K562 (cell line): ENCODE data around the gene GMNN. TPM values are rescaled to one million over a fixed set of nuclear protein-coding genes. Genes with fewer than 3 reads are reported as not detected.

ENCODE experiments used
- FOXA3 ChIP-seq, 2 experiments: fragments of 450-650 bp in 1 of 2; sonication (generic) in 1 of 2; formaldehyde crosslinking; IDR thresholded peaks in 1 of 2; conservative IDR thresholded peaks in 1 of 2; 2 replicates each; pipeline versions ENCODE4 v1.4.0 to v1.8.0; 2020 to 2022; ENCODE audit warnings: mild to moderate bottlenecking in 2 of 2, missing genetic modification reagents in 1 of 2
- MYBL2 ChIP-seq, 2 experiments: fragments of 450-650 bp in 1 of 2; sonication (generic) in 1 of 2; formaldehyde crosslinking in 1 of 2; IDR thresholded peaks; 2 replicates each; pipeline versions ENCODE4 v1.6.1 to v1.8.1; 2017 to 2022; ENCODE audit warnings: borderline replicate concordance in 1 of 2, inconsistent platforms in 1 of 2, low read depth in 1 of 2, mild to moderate bottlenecking in 1 of 2, missing genetic modification reagents in 1 of 2, moderate library complexity in 1 of 2
- NCOA1 ChIP-seq: fragments of 450-650 bp; IDR thresholded peaks from 2 replicates; pipeline ENCODE4 v1.6.1; 2016; ENCODE audit warnings: low read depth
- NFIX ChIP-seq: fragments of 250-450 bp; sonication (Bioruptor Pico); IDR thresholded peaks from 2 replicates; pipeline ENCODE4 v1.4.0; 2020; ENCODE audit warnings: low read depth, mild to moderate bottlenecking, moderate library complexity
- PTTG1 ChIP-seq: fragments of 450-650 bp; IDR thresholded peaks from 2 replicates; pipeline ENCODE4 v1.6.1; 2016; ENCODE audit warnings: low read depth, mild to moderate bottlenecking, missing genetic modification characterization, missing compliant biosample characterization
- SFPQ ChIP-seq: fragments of 200-400 bp; formaldehyde crosslinking; IDR thresholded peaks from 2 replicates; pipeline ENCODE4 v1.6.1; 2017; ENCODE audit warnings: mild to moderate bottlenecking, low read depth, low read length, moderate library complexity
- SMARCA4 ChIP-seq: fragments of 450-650 bp; IDR thresholded peaks from 2 replicates; pipeline ENCODE4 v1.6.1; 2016
- U2AF1 ChIP-seq: fragments of 200-400 bp; formaldehyde crosslinking; optimal IDR thresholded peaks from 2 replicates; pipeline ENCODE3; 2017; ENCODE audit warnings: mild to moderate bottlenecking, low read depth, low read length, moderate library complexity
- ZSCAN32 ChIP-seq: fragments of 450-650 bp; formaldehyde crosslinking; IDR thresholded peaks from 2 replicates; pipeline ENCODE4 v1.4.0; 2020; ENCODE audit warnings: mild to moderate bottlenecking, moderate library complexity
- polyA plus RNA-seq, 8 experiments: library from polyadenylated mRNA; depleted of rRNA in 4 of 8; stranded (reverse) in 5 of 8; unstranded in 3 of 8; fragments of >200 nt; fragmentation: Nextera tagmentation in 2 of 8; fragmentation: Illumina TruSeq in 1 of 8; extraction: Ambion mirVana in 2 of 8; extraction: Trizol in 1 of 8; gene quantifications; 2 replicates each; pipeline versions ENCODE4 v1.2.1 to v1.2.3, GENCODE V29; 2011 to 2014; ENCODE audit warnings: inconsistent platforms in 1 of 8, missing spikeins in 1 of 8
- total RNA-seq, 7 experiments: library from RNA; depleted of rRNA in 6 of 7; stranded (reverse); fragments of >200 nt in 6 of 7; fragmentation: Illumina TruSeq in 2 of 7; extraction: Trizol in 2 of 7; gene quantifications; 2 replicates each; pipeline versions ENCODE4 v1.2.1 to v1.2.3, GENCODE V29; 2011 to 2021; ENCODE audit warnings: low replicate concordance in 1 of 7
- TF ChIP-seq, protein P1 (sequence below): fragments of 250-450 bp; sonication (Bioruptor Pico); IDR thresholded peaks from 2 replicates; pipeline ENCODE4 v1.4.0; 2020
- TF ChIP-seq, protein P2 (sequence below): sonication (generic); formaldehyde crosslinking; IDR thresholded peaks from 2 replicates; pipeline ENCODE4 v1.8.0; 2022; ENCODE audit warnings: missing genetic modification reagents, mild to moderate bottlenecking, borderline replicate concordance
- TF ChIP-seq, protein P3 (sequence below): fragments of 250-450 bp; sonication (Bioruptor Pico); IDR thresholded peaks from 2 replicates; pipeline ENCODE4 v1.5.0; 2022; ENCODE audit warnings: mild to moderate bottlenecking
- TF ChIP-seq, protein P4 (sequence below): IDR thresholded peaks from 2 replicates; pipeline ENCODE4 v1.6.1; 2016; ENCODE audit warnings: missing genetic modification characterization, missing compliant biosample characterization

GMNN gene
- total and polyA plus RNA-seq, 9 of the 15 experiments (the other 6 are each of a cell fraction or from before 2014, with no cell fraction given) = 144 to 370 (median 210) TPM

DNA sequence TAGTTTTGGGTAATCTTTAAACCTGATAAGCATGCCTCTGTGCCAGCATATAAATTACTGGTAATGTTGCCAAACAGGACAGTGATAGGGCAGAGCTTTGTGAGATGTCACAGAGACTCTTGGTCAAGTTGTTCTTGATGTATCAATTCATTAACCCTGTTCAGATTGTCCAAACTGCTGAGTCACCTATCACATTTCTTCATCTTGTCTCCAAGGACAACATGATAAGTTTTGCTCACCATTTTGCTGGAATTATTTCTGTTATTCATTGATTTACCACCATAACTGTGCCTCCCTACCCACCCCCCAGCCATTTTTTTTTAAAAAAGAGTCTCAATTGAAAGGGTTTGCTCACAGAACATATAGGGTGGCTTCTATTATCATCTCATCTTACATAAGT, 19.5 kb upstream of the GMNN start (continued):
- TF ChIP-seq MYBL2 (IDR thresholded peaks at IDR 0.05; ENCODE audit: low read depth) = no peak
- TF ChIP-seq MYBL2 (CRISPR knock-in tag; IDR thresholded peaks at IDR 0.05; ENCODE audit: borderline replicate concordance) = no peak
- TF ChIP-seq, protein P1, sequence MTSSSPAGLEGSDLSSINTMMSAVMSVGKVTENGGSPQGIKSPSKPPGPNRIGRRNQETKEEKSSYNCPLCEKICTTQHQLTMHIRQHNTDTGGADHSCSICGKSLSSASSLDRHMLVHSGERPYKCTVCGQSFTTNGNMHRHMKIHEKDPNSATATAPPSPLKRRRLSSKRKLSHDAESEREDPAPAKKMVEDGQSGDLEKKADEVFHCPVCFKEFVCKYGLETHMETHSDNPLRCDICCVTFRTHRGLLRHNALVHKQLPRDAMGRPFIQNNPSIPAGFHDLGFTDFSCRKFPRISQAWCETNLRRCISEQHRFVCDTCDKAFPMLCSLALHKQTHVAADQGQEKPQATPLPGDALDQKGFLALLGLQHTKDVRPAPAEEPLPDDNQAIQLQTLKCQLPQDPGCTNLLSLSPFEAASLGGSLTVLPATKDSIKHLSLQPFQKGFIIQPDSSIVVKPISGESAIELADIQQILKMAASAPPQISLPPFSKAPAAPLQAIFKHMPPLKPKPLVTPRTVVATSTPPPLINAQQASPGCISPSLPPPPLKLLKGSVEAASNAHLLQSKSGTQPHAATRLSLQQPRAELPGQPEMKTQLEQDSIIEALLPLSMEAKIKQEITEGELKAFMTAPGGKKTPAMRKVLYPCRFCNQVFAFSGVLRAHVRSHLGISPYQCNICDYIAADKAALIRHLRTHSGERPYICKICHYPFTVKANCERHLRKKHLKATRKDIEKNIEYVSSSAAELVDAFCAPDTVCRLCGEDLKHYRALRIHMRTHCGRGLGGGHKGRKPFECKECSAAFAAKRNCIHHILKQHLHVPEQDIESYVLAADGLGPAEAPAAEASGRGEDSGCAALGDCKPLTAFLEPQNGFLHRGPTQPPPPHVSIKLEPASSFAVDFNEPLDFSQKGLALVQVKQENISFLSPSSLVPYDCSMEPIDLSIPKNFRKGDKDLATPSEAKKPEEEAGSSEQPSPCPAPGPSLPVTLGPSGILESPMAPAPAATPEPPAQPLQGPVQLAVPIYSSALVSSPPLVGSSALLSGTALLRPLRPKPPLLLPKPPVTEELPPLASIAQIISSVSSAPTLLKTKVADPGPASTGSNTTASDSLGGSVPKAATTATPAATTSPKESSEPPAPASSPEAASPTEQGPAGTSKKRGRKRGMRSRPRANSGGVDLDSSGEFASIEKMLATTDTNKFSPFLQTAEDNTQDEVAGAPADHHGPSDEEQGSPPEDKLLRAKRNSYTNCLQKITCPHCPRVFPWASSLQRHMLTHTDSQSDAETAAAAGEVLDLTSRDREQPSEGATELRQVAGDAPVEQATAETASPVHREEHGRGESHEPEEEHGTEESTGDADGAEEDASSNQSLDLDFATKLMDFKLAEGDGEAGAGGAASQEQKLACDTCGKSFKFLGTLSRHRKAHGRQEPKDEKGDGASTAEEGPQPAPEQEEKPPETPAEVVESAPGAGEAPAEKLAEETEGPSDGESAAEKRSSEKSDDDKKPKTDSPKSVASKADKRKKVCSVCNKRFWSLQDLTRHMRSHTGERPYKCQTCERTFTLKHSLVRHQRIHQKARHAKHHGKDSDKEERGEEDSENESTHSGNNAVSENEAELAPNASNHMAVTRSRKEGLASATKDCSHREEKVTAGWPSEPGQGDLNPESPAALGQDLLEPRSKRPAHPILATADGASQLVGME (CRISPR knock-in tag) = no peak
- TF ChIP-seq, protein P2, sequence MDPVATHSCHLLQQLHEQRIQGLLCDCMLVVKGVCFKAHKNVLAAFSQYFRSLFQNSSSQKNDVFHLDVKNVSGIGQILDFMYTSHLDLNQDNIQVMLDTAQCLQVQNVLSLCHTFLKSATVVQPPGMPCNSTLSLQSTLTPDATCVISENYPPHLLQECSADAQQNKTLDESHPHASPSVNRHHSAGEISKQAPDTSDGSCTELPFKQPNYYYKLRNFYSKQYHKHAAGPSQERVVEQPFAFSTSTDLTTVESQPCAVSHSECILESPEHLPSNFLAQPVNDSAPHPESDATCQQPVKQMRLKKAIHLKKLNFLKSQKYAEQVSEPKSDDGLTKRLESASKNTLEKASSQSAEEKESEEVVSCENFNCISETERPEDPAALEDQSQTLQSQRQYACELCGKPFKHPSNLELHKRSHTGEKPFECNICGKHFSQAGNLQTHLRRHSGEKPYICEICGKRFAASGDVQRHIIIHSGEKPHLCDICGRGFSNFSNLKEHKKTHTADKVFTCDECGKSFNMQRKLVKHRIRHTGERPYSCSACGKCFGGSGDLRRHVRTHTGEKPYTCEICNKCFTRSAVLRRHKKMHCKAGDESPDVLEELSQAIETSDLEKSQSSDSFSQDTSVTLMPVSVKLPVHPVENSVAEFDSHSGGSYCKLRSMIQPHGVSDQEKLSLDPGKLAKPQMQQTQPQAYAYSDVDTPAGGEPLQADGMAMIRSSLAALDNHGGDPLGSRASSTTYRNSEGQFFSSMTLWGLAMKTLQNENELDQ = no peak
- peak; percentile 62; the same call in 1 of the 2 replicates for TF ChIP-seq SMARCA4
- TF ChIP-seq, protein P3, sequence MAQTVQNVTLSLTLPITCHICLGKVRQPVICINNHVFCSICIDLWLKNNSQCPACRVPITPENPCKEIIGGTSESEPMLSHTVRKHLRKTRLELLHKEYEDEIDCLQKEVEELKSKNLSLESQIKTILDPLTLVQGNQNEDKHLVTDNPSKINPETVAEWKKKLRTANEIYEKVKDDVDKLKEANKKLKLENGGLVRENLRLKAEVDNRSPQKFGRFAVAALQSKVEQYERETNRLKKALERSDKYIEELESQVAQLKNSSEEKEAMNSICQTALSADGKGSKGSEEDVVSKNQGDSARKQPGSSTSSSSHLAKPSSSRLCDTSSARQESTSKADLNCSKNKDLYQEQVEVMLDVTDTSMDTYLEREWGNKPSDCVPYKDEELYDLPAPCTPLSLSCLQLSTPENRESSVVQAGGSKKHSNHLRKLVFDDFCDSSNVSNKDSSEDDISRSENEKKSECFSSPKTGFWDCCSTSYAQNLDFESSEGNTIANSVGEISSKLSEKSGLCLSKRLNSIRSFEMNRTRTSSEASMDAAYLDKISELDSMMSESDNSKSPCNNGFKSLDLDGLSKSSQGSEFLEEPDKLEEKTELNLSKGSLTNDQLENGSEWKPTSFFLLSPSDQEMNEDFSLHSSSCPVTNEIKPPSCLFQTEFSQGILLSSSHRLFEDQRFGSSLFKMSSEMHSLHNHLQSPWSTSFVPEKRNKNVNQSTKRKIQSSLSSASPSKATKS (CRISPR knock-in tag) = no peak
- no peak for TF ChIP-seq ZSCAN32 (CRISPR knock-in tag)
- TF ChIP-seq FOXA3 (CRISPR knock-in tag; conservative IDR thresholded peaks at IDR 0.05 in 1 of 2, IDR thresholded peaks at IDR 0.05 in 1 of 2) = no peak
- no peak for TF ChIP-seq NFIX (CRISPR knock-in tag)
- TF ChIP-seq U2AF1 = no peak
- TF ChIP-seq PTTG1 (tag) = no peak
- TF ChIP-seq, protein P4, sequence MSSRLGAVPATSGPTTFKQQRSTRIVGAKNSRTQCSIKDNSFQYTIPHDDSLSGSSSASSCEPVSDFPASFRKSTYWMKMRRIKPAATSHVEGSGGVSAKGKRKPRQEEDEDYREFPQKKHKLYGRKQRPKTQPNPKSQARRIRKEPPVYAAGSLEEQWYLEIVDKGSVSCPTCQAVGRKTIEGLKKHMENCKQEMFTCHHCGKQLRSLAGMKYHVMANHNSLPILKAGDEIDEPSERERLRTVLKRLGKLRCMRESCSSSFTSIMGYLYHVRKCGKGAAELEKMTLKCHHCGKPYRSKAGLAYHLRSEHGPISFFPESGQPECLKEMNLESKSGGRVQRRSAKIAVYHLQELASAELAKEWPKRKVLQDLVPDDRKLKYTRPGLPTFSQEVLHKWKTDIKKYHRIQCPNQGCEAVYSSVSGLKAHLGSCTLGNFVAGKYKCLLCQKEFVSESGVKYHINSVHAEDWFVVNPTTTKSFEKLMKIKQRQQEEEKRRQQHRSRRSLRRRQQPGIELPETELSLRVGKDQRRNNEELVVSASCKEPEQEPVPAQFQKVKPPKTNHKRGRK (tag) = no peak
- TF ChIP-seq NCOA1 = no peak
- TF ChIP-seq SFPQ = no peak
